ENCODE data around the gene CRTC3. TPM values are rescaled to one million over a fixed set of nuclear protein-coding genes. Genes with fewer than 3 reads are reported as not detected.

Gene CRTC3
- total RNA-seq, 1 experiment from 2014 or later: 3.9 TPM

- H3T11ph ChIP-seq (ENCODE audit: low read length): no peak overlapping the region
- H4K5ac ChIP-seq (ENCODE audit: insufficient read length, low read depth, low read length): no peak overlapping the region
- no peak overlapping the region for H3K23ac ChIP-seq (ENCODE audit: insufficient read length, low read depth, low read length)
- no peaks in the 10 kb centered on the region for H4K20me1 ChIP-seq (ENCODE audit: control insufficient read depth, insufficient read depth, insufficient read length)
- H3K4ac ChIP-seq (ENCODE audit: low read depth, low read length): no peak overlapping the region
- no peak overlapping the region for H2AFZ ChIP-seq (ENCODE audit: low read length)
- Mint-ChIP-seq H3K27ac (no peak overlapping the region), H3K36me3 (ENCODE audit: insufficient read depth in 1 of 3, low read depth in 3 of 3) (peaks cover 21 to 63% (median 60%) of the 10 kb centered on the region in 3 experiments), H3K9me3 (no peaks in the 10 kb centered on the region), H3K27me3 (ENCODE audit: low read depth) (no peaks in the 10 kb centered on the region), H3K4me3 (no peak overlapping the region), H3K4me1 (no peaks in the 10 kb centered on the region)
- H3K4me1 ChIP-seq (ENCODE audit: insufficient read depth, low read length): no peaks in the 10 kb centered on the region
- no peak overlapping the region for H2BK15ac ChIP-seq (ENCODE audit: low read depth, low read length)
- H3K14ac ChIP-seq (ENCODE audit: insufficient read depth, low read length): no peak overlapping the region
- H3K23me2 ChIP-seq (ENCODE audit: insufficient read length, low read depth, low read length, poor library complexity, severe bottlenecking): no peaks in the 10 kb centered on the region
- H3K56ac ChIP-seq (ENCODE audit: insufficient read length, low read depth, low read length): no peak overlapping the region
- no peak overlapping the region for H2BK20ac ChIP-seq (ENCODE audit: low read depth, low read length, poor library complexity, severe bottlenecking)
- no peaks in the 10 kb centered on the region for H3K9me3 ChIP-seq (ENCODE audit: control insufficient read depth, low read depth, low read length)
- H3K4me2 ChIP-seq (ENCODE audit: insufficient read depth, insufficient read length, low read length): no peak overlapping the region
- no peak overlapping the region for H3K9ac ChIP-seq (ENCODE audit: extremely low read depth, insufficient read length, low read length)
- no peak overlapping the region for H3K18ac ChIP-seq (ENCODE audit: insufficient read length, low read depth, low read length)
- TF ChIP-seq CTCF (conservative IDR thresholded peaks at IDR 0.05): no peak
- no peak for DNase-seq
- H3K79me1 ChIP-seq (ENCODE audit: insufficient read depth, low read depth, low read length, poor library complexity, severe bottlenecking): no peaks in the 10 kb centered on the region
- H2BK120ac ChIP-seq (ENCODE audit: low read depth, low read length, poor library complexity, severe bottlenecking): no peak overlapping the region
- no peak overlapping the region for H2BK12ac ChIP-seq (ENCODE audit: insufficient read length, low read depth, low read length)
- no peak overlapping the region for H4K91ac ChIP-seq (ENCODE audit: insufficient read length, low read depth, low read length)
- H3K27ac ChIP-seq (ENCODE audit: insufficient read length, low read depth, low read length): no peak overlapping the region
- no peak overlapping the region for H2BK5ac ChIP-seq (ENCODE audit: insufficient read length, low read length)
- H4K8ac ChIP-seq (replicated peaks; ENCODE audit: insufficient read length, low read depth, low read length): no peak overlapping the region
- H3K79me2 ChIP-seq (ENCODE audit: insufficient read depth, low read length): no peaks in the 10 kb centered on the region
- H2AK5ac ChIP-seq (ENCODE audit: insufficient read length, low read length): no peak overlapping the region
- no peaks in the 10 kb centered on the region for H3K27me3 ChIP-seq (ENCODE audit: insufficient read depth, low read length)
These were observed 36.1 kb upstream of the CRTC3 start for GRCh38 chr15:90493647-90494046.
